ENCODE measurements around the gene PTPRA. TPM values are rescaled to one million over a fixed set of nuclear protein-coding genes. Genes with fewer than 3 reads are reported as not detected.
"Not testable (repeated sequence)": the region's sequence is repeated elsewhere in the genome, so short reads cannot be mapped to it uniquely, and the experiment has no call there.

The PTPRA gene
- total RNA-seq, 1 donor from 2014 or later = 92.0 TPM

DNA sequence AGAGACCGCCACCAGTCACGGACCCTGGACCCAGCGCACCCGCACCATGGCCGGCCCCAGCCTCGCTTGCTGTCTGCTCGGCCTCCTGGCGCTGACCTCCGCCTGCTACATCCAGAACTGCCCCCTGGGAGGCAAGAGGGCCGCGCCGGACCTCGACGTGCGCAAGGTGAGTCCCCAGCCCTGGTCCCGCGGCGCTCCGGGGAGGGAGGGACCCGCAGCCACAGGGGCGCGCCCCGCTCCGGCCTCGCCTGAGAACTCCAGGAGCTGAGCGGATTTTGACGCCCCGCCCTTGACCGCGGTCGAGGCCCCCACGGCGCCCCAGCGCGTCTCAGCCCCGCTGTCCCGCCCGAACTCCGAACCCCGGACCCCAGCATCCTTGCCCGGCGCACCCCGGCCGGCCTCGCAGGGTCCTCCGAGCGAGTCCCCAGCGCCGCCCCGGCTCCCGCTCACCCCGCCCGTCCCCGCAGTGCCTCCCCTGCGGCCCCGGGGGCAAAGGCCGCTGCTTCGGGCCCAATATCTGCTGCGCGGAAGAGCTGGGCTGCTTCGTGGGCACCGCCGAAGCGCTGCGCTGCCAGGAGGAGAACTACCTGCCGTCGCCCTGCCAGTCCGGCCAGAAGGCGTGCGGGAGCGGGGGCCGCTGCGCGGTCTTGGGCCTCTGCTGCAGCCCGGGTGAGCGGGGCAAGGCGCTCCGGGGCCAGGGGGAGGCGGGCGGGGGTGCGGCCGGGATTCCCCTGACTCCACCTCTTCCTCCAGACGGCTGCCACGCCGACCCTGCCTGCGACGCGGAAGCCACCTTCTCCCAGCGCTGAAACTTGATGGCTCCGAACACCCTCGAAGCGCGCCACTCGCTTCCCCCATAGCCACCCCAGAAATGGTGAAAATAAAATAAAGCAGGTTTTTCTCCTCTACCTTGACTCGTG is 198.6 kb downstream of the PTPRA start, which contains the start of gene OXT:
OXT (plus strand) TSS at position 11 of the 920 bp plus-strand sequence; CDS start at position 47, 36 bp downstream.
- peak within 1 kb of the TSS; percentile 84 for H3K4me3 Mint-ChIP-seq (ENCODE audit: low read depth)
- H3K36me3 Mint-ChIP-seq (ENCODE audit: low read depth) = peaks cover 4% of the 10 kb centered on the region
- H3K4me1 Mint-ChIP-seq (ENCODE audit: low read depth) = peaks cover 19% of the 10 kb centered on the region
- peaks cover 11% of the 10 kb centered on the region for H3K27me3 Mint-ChIP-seq (ENCODE audit: low read depth)
- DNase-seq (ENCODE audit: low spot score) = peak; percentile 49
- intact Hi-C loops (cut with micrococcal nuclease) = no loop called here
- no peaks in the 10 kb centered on the region for H3K9me3 Mint-ChIP-seq
- no peak within 1 kb of the TSS for H3K27ac Mint-ChIP-seq

DNA sequence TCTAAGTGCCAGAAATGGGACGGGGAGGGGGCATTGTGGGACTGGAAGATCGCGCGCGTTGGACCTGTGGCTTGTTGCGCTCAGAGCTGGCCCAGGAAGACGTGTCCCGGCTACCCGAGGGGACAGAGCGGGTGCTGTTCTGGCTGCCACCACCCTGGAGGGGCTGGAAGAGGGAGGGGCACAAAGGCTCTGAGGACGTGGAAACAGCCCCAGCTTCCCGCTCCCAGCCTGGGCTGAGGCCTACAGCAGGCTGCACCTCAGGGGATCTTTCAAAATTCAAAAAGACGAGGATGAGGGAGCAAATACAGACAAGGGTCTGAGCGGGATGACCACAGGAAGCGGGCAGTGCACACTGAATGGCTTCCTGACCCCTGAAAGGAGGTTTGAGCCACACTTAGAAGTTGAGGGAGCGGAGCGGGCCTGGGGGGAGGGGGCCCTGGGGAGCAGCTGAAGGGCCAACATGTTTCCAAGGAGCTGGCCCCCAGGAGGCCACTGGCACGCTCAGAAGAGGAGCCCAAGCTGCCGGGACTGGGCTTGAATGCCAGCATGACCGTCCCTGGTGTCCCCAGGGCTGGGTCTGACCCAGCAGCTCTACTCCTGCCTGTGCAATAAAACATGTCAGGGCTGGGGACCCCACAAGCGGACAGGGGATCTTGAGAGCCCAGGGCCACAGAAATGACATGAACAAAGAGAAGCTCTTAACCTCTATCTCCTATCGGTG is 199.4 kb downstream of the PTPRA start:
- H3K9me3 Mint-ChIP-seq = peaks cover 2% of the 10 kb centered on the region
- peaks cover 6% of the 10 kb centered on the region for H3K36me3 Mint-ChIP-seq (ENCODE audit: low read depth)
- peaks cover 12% of the 10 kb centered on the region for H3K27me3 Mint-ChIP-seq (ENCODE audit: low read depth)
- DNase-seq (ENCODE audit: low spot score) = no peak
- peaks cover 24% of the 10 kb centered on the region for H3K4me1 Mint-ChIP-seq (ENCODE audit: low read depth)
- H3K4me3 Mint-ChIP-seq (ENCODE audit: low read depth) = peak overlapping the region; percentile 76
- intact Hi-C loops (cut with micrococcal nuclease) = no loop called here
- H3K27ac Mint-ChIP-seq = no peak overlapping the region

DNA sequence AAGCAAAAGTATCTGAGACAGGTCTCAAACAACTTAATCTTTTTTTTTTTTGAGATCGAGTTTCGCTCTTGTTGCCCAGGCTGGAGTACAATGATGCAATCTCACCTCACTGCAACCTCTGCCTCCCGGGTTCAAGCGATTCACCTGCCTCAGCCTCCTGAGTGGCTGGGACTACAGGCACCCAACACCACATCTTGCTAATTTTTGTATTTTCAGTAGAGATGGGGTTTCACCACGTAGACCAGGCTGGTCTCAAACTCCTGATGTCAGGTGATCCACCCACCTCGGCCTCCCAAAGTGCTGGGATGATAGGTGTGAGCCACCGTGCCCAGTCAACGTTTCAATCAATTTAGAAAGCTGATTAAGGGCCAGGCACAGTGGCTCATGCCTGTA is 200.0 kb downstream of the PTPRA start:
- DNase-seq (ENCODE audit: low spot score); H3K9me3 Mint-ChIP-seq; H3K27ac Mint-ChIP-seq; intact Hi-C loops (cut with micrococcal nuclease): not testable (repeated sequence)
- H3K27me3 Mint-ChIP-seq (ENCODE audit: low read depth) = peaks cover 16% of the 10 kb centered on the region
- peaks cover 10% of the 10 kb centered on the region for H3K36me3 Mint-ChIP-seq (ENCODE audit: low read depth)
- H3K4me3 Mint-ChIP-seq (ENCODE audit: low read depth) = peak overlapping the region; percentile 21
- H3K4me1 Mint-ChIP-seq (ENCODE audit: low read depth) = peaks cover 28% of the 10 kb centered on the region

DNA sequence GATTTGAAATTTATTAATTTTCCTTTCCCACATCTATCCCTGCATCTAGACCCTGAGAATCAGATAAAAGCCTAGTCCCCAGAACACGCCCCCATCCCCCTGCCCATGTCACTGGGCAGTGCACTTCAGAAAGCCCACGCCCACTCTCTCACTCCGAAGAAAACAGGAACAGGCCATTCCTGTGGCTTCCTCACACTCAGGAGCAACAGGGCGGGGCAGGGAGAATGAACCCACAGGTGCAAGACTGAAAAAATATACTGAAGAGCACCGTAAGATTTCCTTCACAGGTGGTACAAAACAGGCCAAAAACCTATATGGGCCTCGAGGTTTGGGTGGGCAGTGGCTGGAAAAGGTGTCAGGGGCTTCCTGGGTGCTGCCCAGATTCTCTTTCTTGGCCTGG is 201.5 kb downstream of the PTPRA start:
- Mint-ChIP-seq H3K36me3 (ENCODE audit: low read depth) (peaks cover 10% of the 10 kb centered on the region), H3K9me3 (peaks cover 7% of the 10 kb centered on the region), H3K4me1 (ENCODE audit: low read depth) (peaks cover 28% of the 10 kb centered on the region), H3K4me3 (ENCODE audit: low read depth) (no peak overlapping the region), H3K27ac (no peak overlapping the region), H3K27me3 (ENCODE audit: low read depth) (peaks cover 26% of the 10 kb centered on the region)
- intact Hi-C loops (cut with micrococcal nuclease) = no loop called here
- no peak for DNase-seq (ENCODE audit: low spot score)

DNA sequence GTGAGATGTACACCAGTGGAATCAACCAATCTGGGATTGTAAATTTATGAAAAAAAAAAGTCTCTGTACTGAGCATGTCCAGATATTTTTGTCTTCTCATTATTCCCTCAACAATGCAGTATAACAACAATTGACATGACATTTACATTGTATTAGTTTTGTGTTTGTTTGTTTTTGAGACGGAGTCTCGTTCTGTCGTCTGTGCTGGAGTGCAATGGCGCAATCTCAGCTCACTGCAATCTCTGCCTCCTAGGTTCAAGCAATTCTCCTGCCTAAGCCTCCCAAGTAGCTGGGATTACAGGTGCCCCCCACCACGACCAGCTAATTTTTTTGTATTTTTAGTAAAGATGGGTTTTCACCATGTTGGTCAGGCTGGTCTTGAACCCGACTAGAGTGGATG is 202.0 kb downstream of the PTPRA start:
- intact Hi-C loops (cut with micrococcal nuclease); DNase-seq (ENCODE audit: low spot score); H3K9me3 Mint-ChIP-seq; H3K4me3 Mint-ChIP-seq (ENCODE audit: low read depth); H3K27ac Mint-ChIP-seq: not testable (repeated sequence)
- peaks cover 31% of the 10 kb centered on the region for H3K27me3 Mint-ChIP-seq (ENCODE audit: low read depth)
- peaks cover 28% of the 10 kb centered on the region for H3K4me1 Mint-ChIP-seq (ENCODE audit: low read depth)
- H3K36me3 Mint-ChIP-seq (ENCODE audit: low read depth) = peaks cover 10% of the 10 kb centered on the region

DNA sequence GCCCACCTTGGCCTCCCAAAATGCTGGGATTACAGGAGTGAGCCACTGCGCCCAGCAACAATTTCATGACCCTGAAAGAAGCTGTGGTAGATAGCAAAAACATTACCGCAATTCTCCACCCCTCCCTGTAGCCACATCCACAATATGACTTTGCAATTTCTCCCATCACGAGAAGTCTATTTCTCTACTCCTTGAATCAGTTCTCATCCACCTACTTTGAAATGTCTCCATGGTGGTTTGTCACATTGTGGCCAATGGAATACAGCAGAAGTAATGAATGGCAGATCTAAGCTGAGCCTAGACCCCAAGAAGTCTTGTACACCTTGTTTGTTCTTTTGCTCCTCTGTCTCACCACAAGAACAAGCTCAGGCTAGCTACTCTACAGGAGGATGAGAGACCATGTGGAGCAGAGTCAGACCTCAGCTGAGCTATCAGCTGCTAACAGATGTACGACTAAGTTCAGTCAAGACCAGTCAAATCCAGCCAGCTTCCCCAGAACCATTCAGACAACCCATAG is 204.4 kb downstream of the PTPRA start:
- H3K4me1 Mint-ChIP-seq (ENCODE audit: low read depth) = peaks cover 21% of the 10 kb centered on the region
- intact Hi-C loops (cut with micrococcal nuclease) = no loop called here
- H3K36me3 Mint-ChIP-seq (ENCODE audit: low read depth) = peaks cover 6% of the 10 kb centered on the region
- H3K27me3 Mint-ChIP-seq (ENCODE audit: low read depth) = peaks cover 43% of the 10 kb centered on the region
- H3K9me3 Mint-ChIP-seq = peaks cover 7% of the 10 kb centered on the region
- H3K27ac Mint-ChIP-seq = peak overlapping the region; percentile 9
- no peak for DNase-seq (ENCODE audit: low spot score)
- no peak overlapping the region for H3K4me3 Mint-ChIP-seq (ENCODE audit: low read depth)

DNA sequence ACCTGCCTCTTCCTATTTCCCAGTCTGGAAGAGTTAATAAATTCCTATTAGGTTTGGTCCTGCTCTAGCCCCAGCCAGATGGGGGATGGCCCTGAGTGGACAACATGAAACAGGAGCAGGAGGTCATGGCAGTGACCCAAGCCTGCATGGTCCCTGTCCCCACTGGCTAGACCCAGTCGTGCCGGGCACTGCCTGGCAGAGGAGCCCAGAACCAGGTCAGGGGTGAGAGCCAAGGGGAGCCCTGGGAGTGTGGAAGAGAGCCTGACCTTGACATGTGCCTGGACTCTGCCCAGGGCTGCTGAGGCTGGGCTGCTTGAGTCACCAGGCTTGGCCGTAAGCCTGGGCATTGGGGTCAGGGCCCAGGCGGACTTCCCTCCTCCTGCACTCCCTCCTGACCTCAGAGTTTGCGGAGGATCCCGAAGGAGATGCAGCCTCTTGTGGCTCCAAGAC is 207.7 kb downstream of the PTPRA start:
- Mint-ChIP-seq H3K27me3 (ENCODE audit: low read depth) (peaks cover 62% of the 10 kb centered on the region), H3K4me3 (ENCODE audit: low read depth) (no peak overlapping the region), H3K36me3 (ENCODE audit: low read depth) (peaks cover 6% of the 10 kb centered on the region)

DNA sequence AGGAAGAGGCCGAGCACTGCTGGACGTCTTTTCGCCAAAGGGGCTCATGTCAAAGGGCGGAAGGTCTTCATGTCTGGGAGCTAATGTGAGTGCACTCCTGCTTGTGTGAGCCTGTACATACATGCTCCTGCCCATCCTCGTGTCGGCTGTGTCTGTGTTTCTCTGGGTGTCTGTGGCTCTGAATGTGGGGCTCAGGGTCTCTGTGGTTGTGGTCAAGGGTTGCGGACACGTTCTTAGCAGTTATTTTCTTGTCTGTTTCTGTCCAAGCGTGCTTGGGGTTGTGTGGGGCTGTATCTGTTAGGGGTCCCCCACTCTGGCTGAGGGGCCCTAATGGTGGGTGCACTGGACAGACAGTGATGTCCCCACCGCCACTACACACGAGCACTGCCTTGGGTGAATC is 208.4 kb downstream of the PTPRA start:
- no peak for DNase-seq (ENCODE audit: low spot score)
- H3K9me3 Mint-ChIP-seq = peaks cover 7% of the 10 kb centered on the region
- H3K27ac Mint-ChIP-seq = no peak overlapping the region
- peaks cover 16% of the 10 kb centered on the region for H3K4me1 Mint-ChIP-seq (ENCODE audit: low read depth)
- peaks cover 63% of the 10 kb centered on the region for H3K27me3 Mint-ChIP-seq (ENCODE audit: low read depth)
- no peak overlapping the region for H3K4me3 Mint-ChIP-seq (ENCODE audit: low read depth)
- intact Hi-C loops (cut with micrococcal nuclease) = no loop called here
- H3K36me3 Mint-ChIP-seq (ENCODE audit: low read depth) = peaks cover 6% of the 10 kb centered on the region

More for the DNA sequence above, 207.7 kb downstream of the PTPRA start:
- no peak for DNase-seq (ENCODE audit: low spot score)
- Mint-ChIP-seq H3K9me3 (peaks cover 7% of the 10 kb centered on the region), H3K27ac (no peak overlapping the region), H3K4me1 (ENCODE audit: low read depth) (peaks cover 16% of the 10 kb centered on the region)
- intact Hi-C loops (cut with micrococcal nuclease) = no loop called here

DNA sequence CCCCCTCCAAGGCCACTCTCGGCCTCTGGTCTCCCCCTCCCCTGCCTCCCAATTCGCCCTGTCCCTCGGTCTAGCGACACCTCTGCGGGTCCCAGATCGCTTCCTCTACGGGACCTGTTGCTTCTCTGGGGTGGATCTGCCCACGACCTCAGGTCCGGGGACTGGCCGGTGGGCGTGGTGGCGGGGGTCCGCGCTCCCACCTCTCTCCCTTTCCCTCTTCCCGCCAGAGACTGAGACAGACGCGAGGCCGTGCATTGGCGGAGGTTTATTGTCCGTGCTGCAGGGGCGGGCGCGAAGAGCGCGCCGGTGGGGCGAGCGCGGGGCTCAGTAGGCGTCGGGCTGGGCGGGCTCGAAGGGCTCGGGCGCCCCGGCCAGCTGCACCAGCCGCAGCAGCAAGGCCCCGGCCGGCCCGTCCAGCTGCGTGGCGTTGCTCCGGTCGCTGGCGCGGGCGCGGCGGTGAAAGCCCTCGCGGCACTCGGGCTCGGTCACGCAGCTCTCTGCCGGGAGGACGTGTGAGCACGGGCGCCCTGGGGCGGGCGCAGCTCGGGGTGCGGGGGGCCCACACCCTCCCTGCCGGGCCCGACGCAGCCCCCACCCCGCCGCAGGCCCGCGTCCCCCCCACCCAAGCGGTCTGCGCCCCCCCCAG is 209.1 kb downstream of the PTPRA start:
- Mint-ChIP-seq H3K9me3 (peaks cover 7% of the 10 kb centered on the region), H3K4me1 (ENCODE audit: low read depth) (peaks cover 11% of the 10 kb centered on the region), H3K4me3 (ENCODE audit: low read depth) (peak overlapping the region; percentile 62), H3K27ac (no peak overlapping the region), H3K36me3 (ENCODE audit: low read depth) (peaks cover 6% of the 10 kb centered on the region), H3K27me3 (ENCODE audit: low read depth) (peaks cover 63% of the 10 kb centered on the region)
- intact Hi-C loops (cut with micrococcal nuclease) = no loop called here
- no peak for DNase-seq (ENCODE audit: low spot score)

DNA sequence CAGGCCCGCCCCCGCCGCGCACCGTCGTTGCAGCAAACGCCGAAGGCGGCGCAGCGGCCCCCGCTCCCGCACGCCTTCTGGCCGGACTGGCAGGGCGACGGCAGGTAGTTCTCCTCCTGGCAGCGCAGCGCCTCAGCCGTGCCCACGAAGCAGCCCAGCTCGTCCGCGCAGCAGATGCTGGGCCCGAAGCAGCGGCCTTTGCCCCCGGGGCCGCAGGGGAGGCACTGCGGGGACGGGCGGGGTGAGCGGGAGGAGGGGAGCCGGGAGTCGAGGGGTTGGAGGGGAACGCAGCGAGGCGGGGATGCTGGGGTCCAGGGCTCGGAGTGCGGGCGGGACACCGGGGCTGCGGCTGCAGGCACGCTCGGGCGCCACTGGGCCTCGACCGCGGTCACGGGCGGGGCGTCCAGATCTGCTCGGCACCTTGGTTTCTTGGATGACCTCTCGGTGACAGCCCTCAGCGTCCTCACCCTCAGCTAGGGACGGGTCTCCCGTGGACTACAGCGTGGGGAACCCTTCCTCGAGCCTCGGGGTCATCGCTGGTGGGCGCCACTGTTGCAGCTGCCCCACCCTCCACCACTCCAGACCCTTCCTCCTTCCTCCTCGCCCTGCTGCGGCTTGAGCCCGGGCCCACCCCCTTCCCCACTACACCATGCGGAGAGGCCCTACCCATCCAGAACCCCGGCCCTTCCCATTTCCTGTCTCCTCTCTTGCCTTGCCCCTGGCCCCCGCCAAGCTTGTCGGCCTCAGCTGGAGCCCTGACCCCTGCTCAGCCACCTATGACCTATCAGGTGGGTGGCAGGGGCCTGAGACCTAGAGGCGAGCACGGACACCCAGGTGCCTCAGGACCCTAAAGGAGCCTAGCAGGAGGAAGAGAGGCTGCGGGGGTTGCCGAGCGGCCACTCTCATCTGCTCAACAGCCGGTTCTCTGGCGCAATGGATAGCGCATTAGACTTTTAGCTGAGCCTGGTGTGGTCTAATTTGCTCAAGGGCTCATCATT is 210.0 kb downstream of the PTPRA start:
- peak overlapping the region; percentile 8 for H3K4me3 Mint-ChIP-seq (ENCODE audit: low read depth)
- intact Hi-C loops (cut with micrococcal nuclease) = no loop called here

DNA sequence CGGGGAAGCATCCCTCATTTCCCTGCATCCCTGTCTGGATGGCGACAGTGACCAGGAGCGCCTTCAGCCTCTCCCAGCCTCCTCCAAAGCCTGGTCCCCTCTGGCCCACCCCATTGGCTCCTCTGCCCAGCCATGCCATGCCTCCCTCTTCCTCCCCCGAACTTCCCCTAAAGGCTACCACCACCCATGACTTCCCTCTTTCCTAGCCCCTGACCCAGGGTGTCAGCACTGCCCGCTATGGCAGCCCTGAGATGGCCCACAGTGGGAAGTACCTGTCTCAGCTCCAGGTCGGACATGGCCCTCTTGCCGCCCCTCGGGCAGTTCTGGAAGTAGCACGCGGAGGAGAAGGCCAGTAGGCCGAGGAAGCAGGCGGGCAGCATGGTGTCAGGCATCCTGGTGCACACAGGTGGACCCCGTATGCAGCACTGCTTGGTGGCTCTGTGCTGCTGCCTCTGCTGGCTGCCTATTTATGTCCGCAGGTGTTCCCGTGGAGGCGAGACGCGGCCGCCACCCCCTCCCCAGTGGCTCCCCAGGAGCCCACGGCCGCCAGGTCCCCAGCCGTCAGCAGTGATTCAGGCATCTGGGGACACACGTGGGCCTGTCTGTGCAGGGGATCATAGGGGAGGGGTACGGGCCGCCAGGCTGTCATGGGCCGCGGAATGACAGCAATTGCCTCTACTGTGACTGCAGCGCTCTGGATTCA is 211.2 kb downstream of the PTPRA start, which contains the start of gene AVP:
AVP (minus strand) TSS at position 442 of the 703 bp plus-strand sequence; CDS start at position 392, 50 bp downstream.
- Mint-ChIP-seq H3K4me1 (ENCODE audit: low read depth) (peaks cover 4% of the 10 kb centered on the region), H3K27ac (no peak within 1 kb of the TSS), H3K27me3 (ENCODE audit: low read depth) (peaks cover 54% of the 10 kb centered on the region), H3K4me3 (ENCODE audit: low read depth) (peak within 1 kb of the TSS; percentile 8), H3K9me3 (no peaks in the 10 kb centered on the region), H3K36me3 (ENCODE audit: low read depth) (no peaks in the 10 kb centered on the region)
- DNase-seq (ENCODE audit: low spot score) = no peak
- intact Hi-C loops (cut with micrococcal nuclease) = no loop called here

More for the DNA sequence above, 210.0 kb downstream of the PTPRA start:
- Mint-ChIP-seq H3K27ac (no peak overlapping the region), H3K36me3 (ENCODE audit: low read depth) (no peaks in the 10 kb centered on the region), H3K4me1 (ENCODE audit: low read depth) (peaks cover 4% of the 10 kb centered on the region), H3K9me3 (no peaks in the 10 kb centered on the region), H3K27me3 (ENCODE audit: low read depth) (peaks cover 58% of the 10 kb centered on the region)
- DNase-seq (ENCODE audit: low spot score) = no peak
